SKM-1 (cell line): ENCODE data around the gene NKD2.

Experiments
- DNase-seq: peaks from one replicate; lab custom pipeline; 2025; ENCODE audit not compliant: unreplicated experiment; lab: John Stamatoyannopoulos, UW

Gene NKD2

GRCh38 chr5:1029282-1029944, 20.8 kb downstream of the NKD2 start:
- DNase-seq = no peak

- no peak for DNase-seq
Measured at GRCh38 chr5:1029945-1030625, 21.5 kb downstream of the NKD2 start.

GRCh38 chr5:1030801-1031271, 22.2 kb downstream of the NKD2 start:
- no peak for DNase-seq

- DNase-seq = no peak
Measured at GRCh38 chr5:1031306-1031959, 22.8 kb downstream of the NKD2 start.

- no peak for DNase-seq
Measured at GRCh38 chr5:1032011-1032410, 23.4 kb downstream of the NKD2 start.

GRCh38 chr5:1032551-1033027, 24.0 kb downstream of the NKD2 start:
- DNase-seq = no peak

GRCh38 chr5:1033178-1033577, 24.6 kb downstream of the NKD2 start:
- no peak for DNase-seq

- no peak for DNase-seq
Measured at GRCh38 chr5:1033606-1034420, 25.2 kb downstream of the NKD2 start.

- no peak for DNase-seq
Measured at GRCh38 chr5:1034421-1034905, 25.9 kb downstream of the NKD2 start.

GRCh38 chr5:1034986-1035385, 26.4 kb downstream of the NKD2 start:
- DNase-seq = no peak

GRCh38 chr5:1035421-1036405, 27.1 kb downstream of the NKD2 start:
- DNase-seq = no peak

GRCh38 chr5:1036504-1037122, 28.0 kb downstream of the NKD2 start:
- no peak for DNase-seq

- DNase-seq = no peak
Measured at GRCh38 chr5:1037123-1037670, 28.6 kb downstream of the NKD2 start.

- no peak for DNase-seq
Measured at GRCh38 chr5:1037671-1038416, 29.2 kb downstream of the NKD2 start.

- no peak for DNase-seq
Measured at GRCh38 chr5:1038417-1039209, 30.0 kb downstream of the NKD2 start.

- no peak for DNase-seq
Measured at GRCh38 chr5:1039210-1039548, 30.6 kb downstream of the NKD2 start.

- no peak for DNase-seq
Measured at GRCh38 chr5:1039706-1040260, 31.2 kb downstream of the NKD2 start.
